A673 (cell line): ENCODE data around the gene MAGI1. TPM values are rescaled to one million over a fixed set of nuclear protein-coding genes. Genes with fewer than 3 reads are reported as not detected.

Source experiments
- BruUV-seq: library from RNA; stranded (reverse); fragments of 400-500 nt; replicated peaks from 2 replicates; lab custom pipeline; 2021; lab: Mats Ljungman, UMichigan
- CTCF ChIA-PET: fragments of 300-600 bp; sonication (Branson Sonifier 250); formaldehyde crosslinking; loops from one replicate; lab custom pipeline; 2022; ENCODE audit warnings: antibody characterized with exemption; lab: Charles Lee
- POLR2A ChIA-PET: fragments of 300-600 bp; sonication (Branson Sonifier 250); formaldehyde crosslinking; loops from one replicate; lab custom pipeline; 2022; ENCODE audit warnings: antibody characterized with exemption; ENCODE audit not compliant: low non-redundant PET; lab: Charles Lee
- DNase-seq: peaks from one replicate; pipeline ENCODE4 v3.0.0-alpha.2; 2015; ENCODE audit warnings: low spot score
- H3K27ac ChIP-seq: fragments of 200-600 bp; sonication (generic); 2 replicates; pipeline ENCODE4 v1.5.1; 2016; ENCODE audit warnings: mixed run types, low read depth, mild to moderate bottlenecking, mixed read lengths, antibody characterized with exemption, low read length; ENCODE audit not compliant: poor library complexity, severe bottlenecking
- H3K27me3 ChIP-seq: fragments of 200-600 bp; sonication (generic); replicated peaks from 2 replicates; pipeline ENCODE4 v1.6.1; 2017; ENCODE audit warnings: mixed run types, low read depth, mild to moderate bottlenecking, mixed read lengths, antibody characterized with exemption, low read length; ENCODE audit not compliant: insufficient read depth, poor library complexity
- H3K36me3 ChIP-seq: fragments of 200-600 bp; sonication (generic); 2 replicates; pipeline ENCODE4 v1.6.1; 2016; ENCODE audit warnings: mixed run types, mild to moderate bottlenecking, mixed read lengths, antibody characterized with exemption, low read length; ENCODE audit not compliant: insufficient read depth, poor library complexity, severe bottlenecking
- H3K4me1 ChIP-seq: fragments of 200-600 bp; sonication (generic); 2 replicates; pipeline ENCODE4 v1.6.1; 2017; ENCODE audit warnings: mixed run types, mild to moderate bottlenecking, mixed read lengths, antibody characterized with exemption, low read length; ENCODE audit not compliant: insufficient read depth, poor library complexity, severe bottlenecking
- H3K4me3 ChIP-seq: fragments of 200-600 bp; sonication (generic); 2 replicates; pipeline ENCODE4 v1.5.1; 2016; ENCODE audit warnings: low read depth, mixed run types, mild to moderate bottlenecking, mixed read lengths, low read length; ENCODE audit not compliant: poor library complexity, severe bottlenecking
- H3K9me3 ChIP-seq: fragments of 200-600 bp; sonication (generic); 2 replicates; pipeline ENCODE4 v1.6.1; 2016; ENCODE audit warnings: mixed run types, low read depth, mild to moderate bottlenecking, mixed read lengths, antibody characterized with exemption, low read length; ENCODE audit not compliant: poor library complexity, severe bottlenecking
- CTCF ChIP-seq: fragments of 300-800, 200-600 bp; sonication (generic); conservative IDR thresholded peaks from 2 replicates; pipeline ENCODE4 v1.5.1; 2017; ENCODE audit warnings: low read depth, mild to moderate bottlenecking, antibody characterized with exemption, low read length, moderate library complexity, mixed read lengths
- EZH2 ChIP-seq: fragments of 200-600 bp; sonication (generic); IDR thresholded peaks from 2 replicates; pipeline ENCODE4 v1.6.1; 2017; ENCODE audit warnings: borderline replicate concordance, low read depth, mild to moderate bottlenecking, mixed read lengths, antibody characterized with exemption, low read length; ENCODE audit not compliant: poor library complexity, severe bottlenecking
- intact Hi-C: fragments of 100-400 bp; cut with micrococcal nuclease; formaldehyde crosslinking; loops from one replicate; pipeline ENCODE4 v1.10.0; 2022; ENCODE audit not compliant: unreplicated experiment
- total RNA-seq: library from RNA; stranded (reverse); gene quantifications from 2 replicates; pipeline ENCODE4 v1.2.3, GENCODE V29; 2021

Gene MAGI1
- total RNA-seq, 1 experiment from 2014 or later, result 30.5 TPM

- H3K4me1 ChIP-seq, result peaks cover 13% of the 10 kb centered on the region
- no peak overlapping the region for H3K27ac ChIP-seq
- ChIA-PET POLR2A (no interaction called here), CTCF (no interaction called here)
- no peaks in the 10 kb centered on the region for H3K36me3 ChIP-seq
- no peak overlapping the region for H3K4me3 ChIP-seq
- DNase-seq, result peak; percentile 71
- no TSS peak for BruUV-seq
- H3K9me3 ChIP-seq, result no peaks in the 10 kb centered on the region
- intact Hi-C loops, result no loop called here
- TF ChIP-seq EZH2 (no peak), CTCF (no peak)
- H3K27me3 ChIP-seq, result no peaks in the 10 kb centered on the region
Measured at GRCh38 chr3:65762235-65762580, 276.5 kb downstream of the MAGI1 start.

GRCh38 chr3:65761446-65762234 lies 277.1 kb downstream of the MAGI1 start:
- Histone ChIP-seq H3K4me3 (no peak overlapping the region), H3K4me1 (peaks cover 13% of the 10 kb centered on the region), H3K27me3 (no peaks in the 10 kb centered on the region), H3K36me3 (no peaks in the 10 kb centered on the region), H3K27ac (no peak overlapping the region), H3K9me3 (no peaks in the 10 kb centered on the region)
- ChIA-PET POLR2A (no interaction called here), CTCF (no interaction called here)
- intact Hi-C loops, result no loop called here
- DNase-seq, result no peak
- no TSS peak for BruUV-seq
- TF ChIP-seq EZH2, result no peak
- TF ChIP-seq CTCF, result no peak

- H3K27ac ChIP-seq, result no peak overlapping the region
- intact Hi-C loops, result no loop called here
- H3K4me1 ChIP-seq, result peaks cover 13% of the 10 kb centered on the region
- no peak overlapping the region for H3K4me3 ChIP-seq
- ChIA-PET CTCF (no interaction called here), POLR2A (no interaction called here)
- no peaks in the 10 kb centered on the region for H3K27me3 ChIP-seq
- H3K36me3 ChIP-seq, result no peaks in the 10 kb centered on the region
- no peak for DNase-seq
- TF ChIP-seq CTCF, result no peak
- TF ChIP-seq EZH2, result no peak
- BruUV-seq, result no TSS peak
- no peaks in the 10 kb centered on the region for H3K9me3 ChIP-seq
Measured at GRCh38 chr3:65758876-65759598, 279.7 kb downstream of the MAGI1 start.
